Suprapubic skin (tissue), 4 donors: ENCODE measurements around the gene CASK. TPM values are rescaled to one million over a fixed set of nuclear protein-coding genes. Genes with fewer than 3 reads are reported as not detected.

ENCODE experiments used
- DNase-seq, 2 donors: peaks; one replicate each; pipeline ENCODE4 v3.0.0-alpha.2; 2019; ENCODE audit warnings: low spot score in 2 of 2
- H3K27ac ChIP-seq: fragments of 200-600 bp; sonication (generic); one replicate; pipeline ENCODE4 v1.5.1; 2019
- H3K27me3 ChIP-seq: fragments of 200-600 bp; sonication (generic); one replicate; pipeline ENCODE4 v1.5.1; 2019
- H3K36me3 ChIP-seq: fragments of 200-600 bp; sonication (generic); one replicate; pipeline ENCODE4 v1.5.1; 2019
- H3K4me1 ChIP-seq: fragments of 200-600 bp; sonication (generic); one replicate; pipeline ENCODE4 v1.5.1; 2019
- H3K4me3 ChIP-seq: fragments of 200-600 bp; sonication (generic); one replicate; pipeline ENCODE4 v1.5.1; 2019; ENCODE audit warnings: mild to moderate bottlenecking
- H3K9me3 ChIP-seq: fragments of 200-600 bp; sonication (generic); one replicate; pipeline ENCODE4 v1.5.1; 2019
- EP300 ChIP-seq: sonication (generic); formaldehyde crosslinking; IDR thresholded peaks from one replicate; pipeline ENCODE4 v1.6.1; 2017; ENCODE audit warnings: antibody characterized with exemption
- POLR2A ChIP-seq, 2 donors: fragments of 450-650 bp; IDR thresholded peaks; one replicate each; pipeline ENCODE4 v1.6.1; 2017; ENCODE audit warnings: antibody characterized with exemption in 2 of 2, mild to moderate bottlenecking in 2 of 2, moderate library complexity in 2 of 2
- POLR2AphosphoS5 ChIP-seq, 3 donors: sonication (generic); formaldehyde crosslinking; IDR thresholded peaks; one replicate each; pipeline ENCODE4 v1.6.1; 2017; ENCODE audit warnings: antibody characterized with exemption in 3 of 3
- WGBS: methylation state at CpG from one replicate; pipeline ENCODE4 v1.1.5; 2018; 5-methylcytosine and 5-hydroxymethylcytosine counted together
- total RNA-seq, 4 donors: library from RNA; depleted of rRNA; stranded (reverse); fragments of >200 nt; gene quantifications; one replicate each; pipeline ENCODE4 v1.1.0, GENCODE V29; 2016
- TF ChIP-seq, protein P1 (sequence below), 2 donors: fragments of 200-600 bp in 1 of 2; fragments of 450-650 bp in 1 of 2; sonication (generic) in 1 of 2; IDR thresholded peaks; one replicate each; pipeline ENCODE4 v1.5.1; 2016 to 2019; ENCODE audit warnings: antibody characterized with exemption in 2 of 2, mild to moderate bottlenecking in 1 of 2, moderate library complexity in 1 of 2

CASK gene
- total RNA-seq, 4 donors from 2014 or later, result 19.4 to 28.6 (median 25.3) TPM

DNA sequence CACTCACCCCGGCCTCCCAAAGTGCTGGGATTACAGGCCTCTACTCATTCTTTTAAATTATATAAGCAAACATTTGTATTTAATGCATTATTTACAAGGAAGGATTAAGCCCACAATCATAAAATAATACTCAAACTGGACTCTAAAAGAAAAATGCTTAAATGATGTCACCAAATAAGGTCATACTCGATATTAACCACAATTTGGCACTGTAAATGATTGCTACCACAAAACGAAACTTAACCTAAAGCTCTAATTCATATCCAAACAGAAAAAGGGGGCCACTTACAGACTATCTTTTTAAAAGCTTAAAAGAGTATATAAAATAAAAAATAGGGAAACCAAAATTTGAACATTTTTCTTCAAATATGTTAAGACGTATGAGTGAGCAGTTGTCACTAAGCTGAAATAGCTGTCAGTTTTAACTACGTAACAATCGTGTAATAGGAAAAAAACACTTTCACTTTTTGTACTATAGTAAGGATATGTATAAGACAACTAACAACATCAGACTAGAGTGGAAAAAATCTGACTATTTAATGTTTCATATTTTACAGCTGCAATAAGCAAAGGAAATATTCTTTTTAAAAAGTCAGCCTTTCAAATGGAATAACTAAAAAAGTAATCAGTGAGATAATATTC lies 342.8 kb downstream of the CASK start:
- Histone ChIP-seq H3K9me3 (no peaks in the 10 kb centered on the region), H3K4me3 (no peak overlapping the region), H3K27ac (no peak overlapping the region), H3K27me3 (no peaks in the 10 kb centered on the region), H3K36me3 (no peaks in the 10 kb centered on the region), H3K4me1 (no peaks in the 10 kb centered on the region)
- 81% methylated on average over 6 of the region's 6 CpGs for WGBS
- DNase-seq, result no peak
- TF ChIP-seq, protein P1, sequence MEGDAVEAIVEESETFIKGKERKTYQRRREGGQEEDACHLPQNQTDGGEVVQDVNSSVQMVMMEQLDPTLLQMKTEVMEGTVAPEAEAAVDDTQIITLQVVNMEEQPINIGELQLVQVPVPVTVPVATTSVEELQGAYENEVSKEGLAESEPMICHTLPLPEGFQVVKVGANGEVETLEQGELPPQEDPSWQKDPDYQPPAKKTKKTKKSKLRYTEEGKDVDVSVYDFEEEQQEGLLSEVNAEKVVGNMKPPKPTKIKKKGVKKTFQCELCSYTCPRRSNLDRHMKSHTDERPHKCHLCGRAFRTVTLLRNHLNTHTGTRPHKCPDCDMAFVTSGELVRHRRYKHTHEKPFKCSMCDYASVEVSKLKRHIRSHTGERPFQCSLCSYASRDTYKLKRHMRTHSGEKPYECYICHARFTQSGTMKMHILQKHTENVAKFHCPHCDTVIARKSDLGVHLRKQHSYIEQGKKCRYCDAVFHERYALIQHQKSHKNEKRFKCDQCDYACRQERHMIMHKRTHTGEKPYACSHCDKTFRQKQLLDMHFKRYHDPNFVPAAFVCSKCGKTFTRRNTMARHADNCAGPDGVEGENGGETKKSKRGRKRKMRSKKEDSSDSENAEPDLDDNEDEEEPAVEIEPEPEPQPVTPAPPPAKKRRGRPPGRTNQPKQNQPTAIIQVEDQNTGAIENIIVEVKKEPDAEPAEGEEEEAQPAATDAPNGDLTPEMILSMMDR (IDR thresholded peaks at IDR 0.05), result no peak
- TF ChIP-seq POLR2A (IDR thresholded peaks at IDR 0.05) (no peak), POLR2AphosphoS5 (IDR thresholded peaks at IDR 0.05) (no peak), EP300 (no peak)

DNA sequence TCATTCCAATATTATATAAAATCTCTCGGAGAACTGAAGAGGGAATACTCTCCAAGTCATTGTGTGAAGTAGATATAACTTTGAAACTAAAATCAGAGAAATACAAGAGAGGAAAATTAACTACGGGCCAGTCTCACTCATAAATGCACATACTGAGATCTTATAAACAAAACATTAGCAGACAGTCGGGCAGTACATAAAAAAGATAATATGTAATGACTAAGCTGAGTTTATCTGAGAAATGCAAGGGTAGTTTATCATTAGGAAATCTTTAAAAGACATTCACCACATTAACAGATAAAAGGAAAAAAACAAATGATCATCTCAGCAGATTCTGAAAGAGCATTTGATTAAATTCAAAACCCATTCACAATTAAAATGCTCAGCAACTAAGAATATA lies 359.5 kb downstream of the CASK start:
- WGBS, result 69% methylated on average over 3 of the region's 3 CpGs
- DNase-seq, result no peak
- H3K4me1 ChIP-seq, result no peaks in the 10 kb centered on the region
- no peaks in the 10 kb centered on the region for H3K27me3 ChIP-seq
- TF ChIP-seq, protein P1 (IDR thresholded peaks at IDR 0.05), result no peak
- no peak for TF ChIP-seq POLR2AphosphoS5 (IDR thresholded peaks at IDR 0.05)
- TF ChIP-seq EP300, result no peak
- no peak for TF ChIP-seq POLR2A (IDR thresholded peaks at IDR 0.05)
- no peaks in the 10 kb centered on the region for H3K36me3 ChIP-seq
- H3K9me3 ChIP-seq, result no peaks in the 10 kb centered on the region
- no peak overlapping the region for H3K27ac ChIP-seq
- H3K4me3 ChIP-seq, result no peak overlapping the region

DNA sequence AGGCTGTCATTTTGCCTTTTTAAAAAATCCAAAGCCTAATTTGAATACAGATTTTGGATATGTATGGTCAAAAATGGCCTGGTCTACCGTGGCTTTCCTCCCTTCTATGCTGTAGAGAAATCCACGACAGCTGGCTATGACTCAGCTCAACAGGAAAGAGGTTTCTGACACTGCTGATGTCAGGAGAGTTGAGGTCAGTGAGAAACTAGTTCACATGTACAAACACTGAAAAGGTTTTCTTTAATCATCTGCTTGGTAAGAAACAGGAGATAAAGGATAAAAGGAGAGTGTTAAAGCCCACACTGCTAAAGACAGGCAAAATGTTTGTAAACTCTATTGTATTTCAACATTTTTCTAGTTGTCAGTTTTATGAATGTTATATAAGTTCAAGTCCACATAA lies 362.3 kb downstream of the CASK start:
- H3K36me3 ChIP-seq, result no peaks in the 10 kb centered on the region
- DNase-seq, result no peak
- TF ChIP-seq POLR2A (IDR thresholded peaks at IDR 0.05) (no peak), POLR2AphosphoS5 (IDR thresholded peaks at IDR 0.05) (no peak), EP300 (no peak)
- TF ChIP-seq, protein P1 (IDR thresholded peaks at IDR 0.05), result no peak
- H3K4me3 ChIP-seq, result no peak overlapping the region
- H3K27me3 ChIP-seq, result no peaks in the 10 kb centered on the region
- no peak overlapping the region for H3K27ac ChIP-seq
- H3K4me1 ChIP-seq, result no peaks in the 10 kb centered on the region
- H3K9me3 ChIP-seq, result no peaks in the 10 kb centered on the region
- 23% methylated on average over 2 of the region's 2 CpGs for WGBS

DNA sequence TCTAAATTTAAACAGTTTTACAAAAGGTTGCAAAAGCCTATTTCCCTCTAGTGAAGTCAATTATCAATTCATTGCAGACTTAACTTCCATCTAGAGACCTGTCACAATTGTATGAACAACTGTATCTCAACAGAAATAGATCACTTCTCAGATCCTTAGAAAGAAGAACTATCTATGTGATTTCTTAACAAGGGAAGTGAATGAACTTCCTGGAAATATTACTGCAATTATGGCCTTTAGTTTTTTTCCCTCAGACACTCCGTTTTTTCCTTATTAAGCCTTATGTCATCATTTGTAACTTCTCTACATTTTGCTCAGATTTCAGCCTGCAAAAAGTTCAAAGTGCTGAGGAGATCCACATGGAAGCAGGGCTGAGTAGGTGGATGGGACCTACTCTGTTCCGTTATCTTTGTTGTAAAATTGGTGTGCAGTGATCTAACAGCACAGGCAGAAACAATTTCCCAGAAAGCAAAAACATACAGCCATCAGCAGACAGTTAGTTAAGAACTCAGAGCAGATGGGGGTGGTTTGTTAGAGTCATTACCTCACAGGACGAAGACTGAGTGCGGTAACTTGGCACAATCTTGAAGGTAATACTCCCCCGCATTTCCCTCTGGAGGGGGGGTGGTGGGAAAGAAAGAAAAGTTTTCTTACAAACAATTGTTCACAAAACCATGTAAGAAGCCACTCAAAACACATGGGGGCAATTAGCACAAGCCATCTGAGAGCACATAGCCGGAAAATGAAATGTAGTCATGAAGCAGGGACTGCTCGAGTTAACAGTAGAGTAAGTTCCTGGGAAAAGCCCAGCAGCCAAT lies 363.9 kb downstream of the CASK start:
- TF ChIP-seq, protein P1 (IDR thresholded peaks at IDR 0.05), result no peak
- TF ChIP-seq EP300 (no peak), POLR2A (IDR thresholded peaks at IDR 0.05) (no peak), POLR2AphosphoS5 (IDR thresholded peaks at IDR 0.05) (no peak)
- DNase-seq, result no peak
- Histone ChIP-seq H3K9me3 (no peaks in the 10 kb centered on the region), H3K27ac (no peak overlapping the region), H3K36me3 (no peaks in the 10 kb centered on the region), H3K4me1 (no peaks in the 10 kb centered on the region), H3K4me3 (no peak overlapping the region), H3K27me3 (no peaks in the 10 kb centered on the region)
- WGBS, result 38% methylated on average over 7 of the region's 7 CpGs

DNA sequence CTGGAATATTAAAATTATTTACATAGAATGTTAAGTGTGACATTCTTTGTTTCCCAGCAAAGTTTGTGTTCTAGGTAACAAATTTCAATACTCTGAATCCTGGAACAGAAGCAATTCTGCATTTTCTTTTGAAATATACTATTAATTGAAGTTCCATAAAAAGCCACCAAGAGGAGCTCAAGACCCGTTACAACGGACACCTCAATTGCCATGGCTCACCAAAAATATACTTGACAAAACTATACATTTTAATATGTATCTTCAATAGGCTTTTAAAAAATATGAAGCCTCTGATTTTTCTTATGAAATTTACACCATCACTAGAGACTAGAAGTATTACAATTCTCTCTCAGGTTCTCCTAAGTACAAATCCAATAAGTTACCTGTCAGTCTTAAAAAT lies 364.8 kb downstream of the CASK start:
- no peak for DNase-seq
- no peak overlapping the region for H3K27ac ChIP-seq
- H3K4me1 ChIP-seq, result no peaks in the 10 kb centered on the region
- H3K36me3 ChIP-seq, result no peaks in the 10 kb centered on the region
- no peak overlapping the region for H3K4me3 ChIP-seq
- WGBS, result 26% methylated on average over 2 of the region's 2 CpGs
- H3K9me3 ChIP-seq, result no peaks in the 10 kb centered on the region
- TF ChIP-seq EP300, result no peak
- H3K27me3 ChIP-seq, result no peaks in the 10 kb centered on the region
